GM12875 (cell line): ENCODE measurements around the gene CHST6.

Experiments used
- H3K4me3 ChIP-seq: one replicate; pipeline ENCODE4 v1.5.1; 2011; ENCODE audit warnings: low read depth, low read length, control low read depth
- TF ChIP-seq, protein P1 (sequence below): IDR thresholded peaks from 2 replicates; pipeline ENCODE4 v1.5.1; 2011; ENCODE audit warnings: low read depth, mild to moderate bottlenecking, control low read depth, inconsistent platforms, low read length, moderate library complexity, borderline replicate concordance; ENCODE audit not compliant: insufficient read depth

CHST6 gene

DNA sequence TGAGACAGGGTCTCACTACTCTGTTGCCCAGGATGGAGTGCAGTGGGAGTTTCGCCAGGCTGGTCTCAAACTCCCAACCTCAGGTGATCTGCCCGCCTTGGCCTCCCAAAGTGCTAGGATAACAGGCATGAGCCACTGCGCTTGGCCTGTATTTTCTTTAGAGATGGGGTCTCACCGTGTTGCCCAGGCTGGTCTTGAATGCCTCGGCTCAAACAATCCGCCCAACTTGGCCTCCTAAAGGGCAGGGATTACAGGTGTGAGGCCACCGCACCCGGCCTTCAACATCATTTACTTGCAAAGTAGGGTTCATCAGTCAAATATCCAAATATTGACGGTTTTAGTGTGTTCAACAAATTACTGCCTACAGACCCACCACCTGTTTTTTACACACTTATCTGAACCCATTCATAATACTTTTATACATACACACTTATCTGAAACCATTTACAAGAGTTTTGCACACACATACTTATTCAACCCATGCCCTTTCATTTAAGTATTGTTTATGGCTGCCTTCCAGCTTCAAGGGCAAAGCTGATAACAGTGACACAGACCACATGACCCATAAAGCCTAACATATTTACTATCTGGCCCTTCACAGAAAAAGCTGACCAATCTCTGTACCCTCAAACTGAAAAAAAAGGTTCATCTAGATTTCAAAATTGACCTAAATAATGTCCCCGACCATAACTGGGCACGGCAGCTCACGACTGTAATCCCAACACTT is 42.6 kb downstream of the CHST6 start:
- no peak overlapping the region for H3K4me3 ChIP-seq
- TF ChIP-seq, protein P1, sequence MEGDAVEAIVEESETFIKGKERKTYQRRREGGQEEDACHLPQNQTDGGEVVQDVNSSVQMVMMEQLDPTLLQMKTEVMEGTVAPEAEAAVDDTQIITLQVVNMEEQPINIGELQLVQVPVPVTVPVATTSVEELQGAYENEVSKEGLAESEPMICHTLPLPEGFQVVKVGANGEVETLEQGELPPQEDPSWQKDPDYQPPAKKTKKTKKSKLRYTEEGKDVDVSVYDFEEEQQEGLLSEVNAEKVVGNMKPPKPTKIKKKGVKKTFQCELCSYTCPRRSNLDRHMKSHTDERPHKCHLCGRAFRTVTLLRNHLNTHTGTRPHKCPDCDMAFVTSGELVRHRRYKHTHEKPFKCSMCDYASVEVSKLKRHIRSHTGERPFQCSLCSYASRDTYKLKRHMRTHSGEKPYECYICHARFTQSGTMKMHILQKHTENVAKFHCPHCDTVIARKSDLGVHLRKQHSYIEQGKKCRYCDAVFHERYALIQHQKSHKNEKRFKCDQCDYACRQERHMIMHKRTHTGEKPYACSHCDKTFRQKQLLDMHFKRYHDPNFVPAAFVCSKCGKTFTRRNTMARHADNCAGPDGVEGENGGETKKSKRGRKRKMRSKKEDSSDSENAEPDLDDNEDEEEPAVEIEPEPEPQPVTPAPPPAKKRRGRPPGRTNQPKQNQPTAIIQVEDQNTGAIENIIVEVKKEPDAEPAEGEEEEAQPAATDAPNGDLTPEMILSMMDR, result no peak

DNA sequence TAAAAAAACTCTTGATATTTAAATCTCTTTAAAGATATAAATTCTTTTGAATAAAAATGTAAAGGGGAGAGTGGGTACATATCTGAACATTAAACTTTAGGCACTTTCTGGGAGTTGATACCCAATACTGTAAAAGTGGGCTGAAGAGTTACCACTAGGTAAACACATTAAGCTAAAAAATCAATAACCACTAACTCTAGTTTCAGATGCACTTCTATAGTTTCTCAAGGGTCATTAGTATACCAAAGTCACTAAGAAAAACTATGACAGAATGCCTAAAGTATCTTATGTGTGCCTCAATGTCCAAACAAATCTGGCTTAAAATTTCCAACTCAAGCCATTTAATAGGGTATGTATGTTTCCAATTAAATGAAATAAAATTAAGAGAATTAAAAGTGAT is 48.8 kb downstream of the CHST6 start:
- H3K4me3 ChIP-seq, result no peak overlapping the region
- TF ChIP-seq, protein P1, result no peak

DNA sequence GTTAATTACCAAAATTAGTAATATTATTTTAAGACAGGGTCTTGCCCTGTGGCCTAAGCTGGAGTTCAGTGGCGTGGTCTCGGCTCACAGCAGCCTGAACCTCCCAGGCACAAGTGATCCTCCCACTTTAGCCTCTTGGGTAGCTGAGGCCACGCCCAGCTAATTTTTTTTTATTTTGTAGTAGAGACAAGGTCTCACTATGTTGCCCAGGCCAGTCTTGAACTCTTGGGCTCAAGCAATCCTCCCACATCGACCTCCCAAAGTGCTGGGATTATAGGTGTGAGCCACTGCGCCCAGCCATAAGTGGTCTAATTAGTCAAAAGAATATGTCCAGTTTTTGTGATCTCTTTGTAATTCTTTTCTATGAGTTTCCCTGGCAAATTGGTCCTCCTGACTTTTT is 49.9 kb downstream of the CHST6 start:
- no peak overlapping the region for H3K4me3 ChIP-seq
- TF ChIP-seq, protein P1, result no peak

DNA sequence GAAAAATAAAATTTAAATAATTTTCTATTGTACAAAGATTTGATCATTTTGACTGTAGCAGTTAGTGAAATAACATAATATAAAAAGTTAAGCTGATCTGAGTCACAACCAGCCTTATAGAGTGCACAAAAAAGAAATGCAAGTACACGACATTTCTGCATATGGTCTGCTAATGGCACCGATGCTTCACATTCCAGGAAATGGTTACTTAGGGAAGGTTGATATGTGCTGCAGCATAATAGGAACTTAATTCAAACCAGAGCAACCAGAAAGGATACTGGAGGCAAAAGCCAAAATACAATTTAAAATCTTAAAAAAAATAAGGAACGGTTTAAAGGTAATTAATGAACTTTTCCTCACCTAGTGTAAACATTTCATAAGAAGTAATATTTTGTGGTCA is 51.9 kb downstream of the CHST6 start:
- TF ChIP-seq, protein P1, result no peak
- H3K4me3 ChIP-seq, result no peak overlapping the region

DNA sequence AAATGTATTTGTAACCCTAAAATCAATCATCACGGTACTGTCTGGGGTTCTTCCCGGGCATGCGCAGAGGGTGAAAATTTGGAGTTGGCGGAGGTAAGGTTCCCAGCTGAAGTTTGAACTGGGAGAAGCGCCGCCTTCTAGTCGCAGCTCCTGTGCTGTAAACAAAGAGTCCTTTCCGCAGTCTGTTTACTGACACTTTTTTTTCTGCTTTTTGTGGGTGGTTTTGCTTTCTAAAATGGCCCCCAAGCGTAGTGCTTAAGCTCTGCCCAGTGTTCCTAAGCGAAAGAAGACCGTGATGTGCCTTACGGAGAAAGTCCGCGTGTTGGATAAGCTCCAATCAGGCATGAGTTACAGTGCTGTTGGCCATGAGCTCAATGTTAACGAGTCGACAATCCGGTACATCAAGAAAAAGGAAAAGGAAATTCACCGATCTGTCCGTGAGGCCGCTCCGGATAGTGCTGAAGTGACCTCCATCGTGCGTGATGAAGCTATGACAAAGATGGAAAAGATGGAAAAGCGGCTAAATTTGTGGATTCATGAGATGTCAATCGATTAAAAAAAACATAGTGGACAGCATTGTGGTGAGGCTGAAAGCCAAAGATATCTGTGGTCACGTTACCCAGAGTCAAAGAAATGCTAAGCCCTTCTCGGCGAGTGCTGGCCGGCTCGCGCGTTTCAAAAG is 61.4 kb downstream of the CHST6 start:
- TF ChIP-seq, protein P1, result no peak
- H3K4me3 ChIP-seq, result peak overlapping the region; percentile 83

DNA sequence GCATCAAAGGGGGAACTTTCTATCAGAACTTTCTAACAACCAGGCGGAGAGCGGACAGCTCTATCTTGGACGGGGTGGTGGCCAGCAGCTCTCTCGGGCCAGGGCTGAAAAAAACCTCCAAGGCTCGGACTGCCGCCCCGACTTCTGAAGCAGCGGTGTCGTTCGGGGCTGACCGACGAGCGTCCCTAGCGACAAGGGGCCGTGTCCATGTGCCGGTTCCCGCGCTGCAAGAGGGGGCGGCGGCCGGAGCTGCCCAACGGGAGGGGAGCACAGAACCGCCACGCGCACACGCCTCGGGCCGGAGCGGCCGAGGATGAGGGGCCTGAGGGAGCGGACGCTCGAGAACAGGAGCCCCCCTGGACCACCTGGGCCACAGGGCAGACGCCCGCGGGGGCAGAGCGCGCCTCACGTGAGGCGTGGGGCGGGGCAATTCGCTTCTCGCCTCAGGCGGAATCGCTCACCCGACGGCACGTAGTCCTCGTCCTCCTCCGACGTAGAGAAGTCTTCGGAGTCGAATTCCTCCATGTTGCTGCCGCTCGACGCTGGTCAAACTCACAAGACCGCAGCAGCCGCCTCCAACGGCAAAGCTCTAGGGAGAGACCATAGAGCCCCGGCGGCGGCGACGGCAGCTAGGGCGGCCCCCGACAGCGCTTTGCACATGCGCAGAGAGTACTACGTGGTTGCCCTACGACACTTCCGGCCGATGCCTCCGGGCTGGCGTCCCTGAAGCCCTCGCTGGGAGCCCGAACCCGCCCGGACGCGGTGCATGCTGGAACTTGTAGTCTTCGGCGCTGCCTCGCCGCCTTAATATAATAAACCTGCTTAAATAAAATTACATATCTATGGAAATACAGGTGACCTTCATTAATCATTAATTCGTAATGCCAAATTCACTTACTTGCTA is 62.2 kb downstream of the CHST6 start, which contains the start of gene CFDP1:
CFDP1 (minus strand) TSS at position 676 of the 904 bp plus-strand sequence; CDS start at position 525, 151 bp downstream.
- TF ChIP-seq, protein P1, result no peak
- H3K4me3 ChIP-seq, result peak within 1 kb of the TSS; percentile 83
